Small intestine (tissue), 7 donors: Measurements from ENCODE around the gene PRICKLE1. TPM values are rescaled to one million over a fixed set of nuclear protein-coding genes. Genes with fewer than 3 reads are reported as not detected.
A peak's percentile ranks its signal among the peaks of the same experiment; 100 is the strongest.

ENCODE experiments used
- DNase-seq, 2 donors: peaks; one replicate each; pipeline versions ENCODE4 v3.0.0 to v3.0.0-alpha.2; 2013
- FAIRE-seq: peaks from 2 replicates; lab custom pipeline; 2012; peaks lifted over from hg19 to GRCh38; lab: Jason Lieb, UNC
- H3K27ac ChIP-seq, 3 donors: one replicate each; pipeline ENCODE4 v1.5.1; 2013; ENCODE audit warnings: low read length in 2 of 3, mild to moderate bottlenecking in 2 of 3, control low read depth in 1 of 3, inconsistent platforms in 1 of 3, low read depth in 1 of 3, moderate library complexity in 1 of 3
- H3K27me3 ChIP-seq, 3 donors: one replicate each; pipeline ENCODE4 v1.6.1; 2013; ENCODE audit warnings: low read length in 3 of 3, inconsistent platforms in 1 of 3; ENCODE audit not compliant: control insufficient read depth in 3 of 3, insufficient read depth in 3 of 3
- H3K36me3 ChIP-seq, 3 donors: one replicate each; pipeline ENCODE4 v1.6.1; 2013; ENCODE audit warnings: low read length in 3 of 3, inconsistent platforms in 1 of 3, low read depth in 1 of 3, mild to moderate bottlenecking in 1 of 3, moderate library complexity in 1 of 3; ENCODE audit not compliant: control insufficient read depth in 3 of 3, insufficient read depth in 2 of 3
- H3K4me1 ChIP-seq, 3 donors: one replicate each; pipeline ENCODE4 v1.6.1; 2013; ENCODE audit warnings: low read length in 2 of 3, inconsistent platforms in 1 of 3, low read depth in 1 of 3, mild to moderate bottlenecking in 1 of 3, moderate library complexity in 1 of 3; ENCODE audit not compliant: control insufficient read depth in 3 of 3, insufficient read depth in 2 of 3
- H3K4me3 ChIP-seq, 3 donors: one replicate each; pipeline ENCODE4 v1.5.1; 2013; ENCODE audit warnings: low read length in 3 of 3, control low read depth in 1 of 3, inconsistent platforms in 1 of 3, low read depth in 1 of 3, mild to moderate bottlenecking in 1 of 3, moderate library complexity in 1 of 3
- H3K9me3 ChIP-seq, 2 donors: one replicate each; pipeline ENCODE4 v1.6.1; 2013; ENCODE audit warnings: low read depth in 1 of 2, low read length in 1 of 2; ENCODE audit not compliant: control insufficient read depth in 2 of 2, insufficient read depth in 1 of 2
- WGBS, 3 donors: extraction: QIAGEN DNeasy Blood & Tissue Kit; methylation state at CpG; one replicate each; pipeline ENCODE4 v1.1.7; 2013; 5-methylcytosine and 5-hydroxymethylcytosine counted together
- polyA plus RNA-seq, 4 donors: library from polyadenylated mRNA; stranded (reverse) in 3 of 4; unstranded in 1 of 4; fragments of 200-250 nt in 3 of 4; fragments of 120-200 nt in 1 of 4; gene quantifications; one replicate each; pipeline versions ENCODE4 v1.2.1 to v1.2.3, GENCODE V29; 2013
- donor health status: healthy with polysubstance abuse.
- donor health status: control.
- donor health status: control.
- donor health status: Bipolar disorder and iron deficiency.
- donor health status: healthy.

PRICKLE1 gene
- polyA plus RNA-seq, 4 donors, result 0.22 to 4.0 (median 0.82) TPM

DNA sequence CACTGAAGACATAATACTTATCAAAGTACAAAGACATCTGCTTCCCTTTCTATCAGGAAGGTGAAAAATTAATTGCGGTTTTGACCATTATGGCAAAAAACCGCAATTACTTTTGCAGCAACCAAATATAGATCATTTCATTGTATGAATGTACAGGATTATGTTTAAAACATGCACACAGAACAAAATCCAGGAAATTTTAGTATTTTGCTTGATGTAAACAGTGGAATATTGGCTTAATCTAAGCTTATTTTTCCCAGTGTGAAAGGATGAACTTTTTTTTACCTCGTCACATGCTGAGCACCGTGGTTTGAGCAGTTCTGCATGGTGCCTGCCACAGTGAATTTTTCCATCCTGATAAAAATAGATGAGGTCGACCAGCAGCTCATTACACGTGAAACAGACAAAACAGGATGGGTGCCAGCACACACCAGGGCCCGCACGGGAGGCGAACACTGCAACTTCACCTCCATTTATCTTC lies 121.2 kb downstream of the PRICKLE1 start:
- no peak for DNase-seq

DNA sequence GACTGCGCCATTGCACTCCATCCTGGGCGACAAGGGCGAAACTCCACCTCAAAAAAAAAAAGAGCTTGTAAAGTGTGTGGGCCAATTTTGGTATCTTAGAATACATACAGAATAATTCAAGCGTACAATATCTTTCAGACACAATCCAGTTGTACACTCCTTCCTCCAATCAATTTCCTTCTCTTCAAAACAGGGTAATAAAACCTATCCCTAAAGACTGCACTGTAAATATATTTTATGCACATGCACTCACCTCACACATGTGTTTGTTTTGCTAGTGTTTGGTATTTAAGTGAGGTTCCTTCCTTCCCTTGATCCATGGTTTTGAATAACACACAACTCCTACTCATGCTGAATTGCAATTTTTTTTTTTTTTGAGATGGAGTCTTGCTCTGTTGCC lies 125.9 kb downstream of the PRICKLE1 start:
- FAIRE-seq (no peak), DNase-seq (no peak)
- Histone ChIP-seq H3K9me3 (no peaks in the 10 kb centered on the region), H3K27me3 (no peaks in the 10 kb centered on the region), H3K36me3 (peaks cover 0 to 13% (median 2%) of the 10 kb centered on the region in 3 donors), H3K4me3 (no peak overlapping the region), H3K4me1 (no peaks in the 10 kb centered on the region), H3K27ac (no peak overlapping the region)
- 94 to 96% (median 95%) methylated on average over 4 of the region's 4 CpGs for WGBS, 3 donors

More for the DNA sequence above, 121.2 kb downstream of the PRICKLE1 start:
- Histone ChIP-seq H3K36me3 (peaks cover 0 to 10% (median 2%) of the 10 kb centered on the region in 3 donors), H3K4me3 (no peak overlapping the region), H3K27me3 (no peaks in the 10 kb centered on the region), H3K9me3 (no peaks in the 10 kb centered on the region), H3K27ac (peak overlapping the region in 1 of 3 donors; percentile 27), H3K4me1 (peaks cover 0 to 3% (median 0%) of the 10 kb centered on the region in 3 donors)
- FAIRE-seq, result no peak
- 55 to 77% (median 64%) methylated on average over 9 of the region's 9 CpGs for WGBS, 3 donors

DNA sequence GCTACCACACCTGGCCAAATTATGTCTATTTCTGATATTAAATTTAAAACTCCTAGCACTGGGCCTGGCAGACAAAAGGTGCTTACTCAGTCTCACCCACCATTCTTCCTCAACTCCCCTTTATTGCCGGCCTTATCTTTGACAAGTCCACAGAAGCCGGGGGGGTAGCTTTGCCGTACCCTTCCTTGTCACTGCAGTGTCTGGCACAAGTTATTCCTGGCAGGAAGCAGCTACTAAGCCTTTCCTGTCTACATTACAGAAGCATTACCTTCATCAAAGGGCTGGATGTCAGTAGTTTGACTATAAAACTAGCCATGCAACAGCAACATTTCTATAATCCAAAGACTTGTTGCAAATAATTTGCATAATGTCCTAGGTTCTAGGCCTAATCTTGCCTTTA lies 127.1 kb downstream of the PRICKLE1 start:
- Histone ChIP-seq H3K27me3 (no peaks in the 10 kb centered on the region), H3K4me1 (no peaks in the 10 kb centered on the region), H3K36me3 (peaks cover 0 to 13% (median 2%) of the 10 kb centered on the region in 3 donors), H3K27ac (no peak overlapping the region), H3K4me3 (no peak overlapping the region), H3K9me3 (no peaks in the 10 kb centered on the region)
- 19 to 48% (median 44%) methylated on average over 3 of the region's 3 CpGs for WGBS, 3 donors
- no peak for DNase-seq
- FAIRE-seq, result no peak

DNA sequence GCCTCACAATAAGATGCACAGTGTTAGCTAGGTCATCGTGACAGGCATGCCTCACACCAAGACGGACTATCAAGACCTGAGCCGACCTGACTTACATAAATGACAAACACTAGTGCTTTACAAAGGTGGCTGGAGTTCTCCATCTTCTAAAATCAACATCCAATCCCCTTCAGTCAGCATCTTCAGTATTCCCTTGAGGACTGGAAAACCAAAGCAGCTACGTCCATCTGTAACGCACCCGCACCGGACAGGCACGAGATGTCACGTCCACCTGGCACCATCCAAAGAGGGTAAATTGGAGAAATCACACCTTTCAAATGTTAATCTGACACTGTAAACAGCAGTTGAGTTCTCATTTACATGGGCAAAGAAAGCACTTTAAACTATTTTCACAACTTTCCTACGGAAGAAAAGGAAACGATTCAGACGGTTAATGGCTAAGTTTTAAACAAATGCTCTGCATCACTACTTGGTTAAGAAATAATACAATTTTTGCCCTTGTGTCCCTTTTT lies 130.2 kb downstream of the PRICKLE1 start:
- no peak for FAIRE-seq
- H3K27me3 ChIP-seq, result no peaks in the 10 kb centered on the region
- DNase-seq, result no peak

DNA sequence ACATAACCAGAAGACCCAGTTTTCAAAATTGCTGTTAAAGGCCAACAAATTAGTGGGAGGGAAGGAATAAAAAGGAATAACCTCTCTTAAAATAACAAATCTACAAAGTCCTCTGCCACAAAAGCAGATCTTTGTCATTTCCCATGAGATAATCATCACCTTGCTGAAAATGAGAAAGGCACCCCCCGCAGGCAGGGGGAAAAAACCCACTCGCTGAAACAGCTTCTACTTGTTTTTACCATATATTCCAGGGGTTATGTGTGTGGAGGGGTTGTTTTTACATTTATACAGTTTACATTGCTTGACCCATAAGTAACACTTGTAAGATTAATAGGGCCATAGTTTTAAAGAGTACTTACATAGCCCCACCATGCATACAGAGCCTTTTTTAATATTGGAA lies 131.0 kb downstream of the PRICKLE1 start:
- Histone ChIP-seq H3K4me1 (no peaks in the 10 kb centered on the region), H3K9me3 (no peaks in the 10 kb centered on the region), H3K4me3 (no peak overlapping the region), H3K27me3 (no peaks in the 10 kb centered on the region), H3K27ac (no peak overlapping the region), H3K36me3 (peaks cover 0 to 5% (median 0%) of the 10 kb centered on the region in 3 donors)
- FAIRE-seq (no peak), DNase-seq (no peak)
- WGBS, 3 donors, result 88 to 91% (median 90%) methylated on average over 2 of the region's 2 CpGs

More for the DNA sequence above, 130.2 kb downstream of the PRICKLE1 start:
- Histone ChIP-seq H3K9me3 (no peaks in the 10 kb centered on the region), H3K4me1 (no peaks in the 10 kb centered on the region), H3K4me3 (no peak overlapping the region), H3K36me3 (peaks cover 0 to 9% (median under 1%) of the 10 kb centered on the region in 3 donors), H3K27ac (no peak overlapping the region)
- 92 to 94% (median 94%) methylated on average over 12 of the region's 12 CpGs for WGBS, 3 donors

DNA sequence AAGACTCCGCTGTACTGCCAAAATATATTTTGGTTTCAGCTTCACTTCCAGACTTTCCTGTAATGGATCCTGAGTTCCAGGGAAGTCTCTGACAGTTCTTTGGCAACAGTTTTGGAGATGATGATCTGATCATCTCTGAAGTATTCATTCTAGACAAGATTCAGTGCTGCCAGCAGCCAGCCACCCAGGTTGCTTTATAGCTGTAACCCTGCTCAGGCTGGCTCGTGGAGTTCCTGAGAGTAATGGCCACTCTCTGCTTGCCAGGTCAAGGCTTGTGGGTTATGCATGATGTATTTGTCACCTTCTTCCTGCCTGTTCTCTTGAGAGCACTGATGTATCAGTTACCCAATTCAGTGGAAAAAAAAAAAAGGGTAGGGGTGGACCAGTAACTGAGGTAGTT lies 139.3 kb downstream of the PRICKLE1 start:
- no peaks in the 10 kb centered on the region for H3K9me3 ChIP-seq
- WGBS, 3 donors, result 74 to 95% (median 82%) methylated on average over 2 of the region's 2 CpGs
- H3K4me3 ChIP-seq, result no peak overlapping the region
- no peak for FAIRE-seq
- no peaks in the 10 kb centered on the region for H3K4me1 ChIP-seq
- no peak for DNase-seq
- H3K36me3 ChIP-seq, result peaks cover 2 to 10% (median 4%) of the 10 kb centered on the region in 3 donors
- no peak overlapping the region for H3K27ac ChIP-seq
- no peaks in the 10 kb centered on the region for H3K27me3 ChIP-seq

DNA sequence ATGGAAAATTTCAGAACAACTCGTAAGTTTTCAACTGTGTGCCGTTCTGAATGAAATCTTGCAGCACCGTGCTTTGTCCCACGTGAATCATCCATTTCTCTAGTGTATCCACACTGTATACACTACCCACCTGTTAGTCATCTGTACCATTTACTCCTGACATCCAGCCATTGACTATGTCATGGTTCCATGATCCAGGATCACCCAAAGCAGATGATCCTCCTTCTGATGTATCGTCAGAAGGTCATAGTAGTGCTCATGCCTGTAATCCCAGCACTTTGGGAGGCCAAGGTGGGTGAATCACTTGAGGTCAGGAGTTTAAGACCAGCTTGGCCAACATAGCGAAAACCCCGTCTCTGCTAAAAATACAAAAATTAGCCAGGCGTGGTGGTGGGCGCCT lies 140.7 kb downstream of the PRICKLE1 start:
- Histone ChIP-seq H3K36me3 (peaks cover 5 to 10% (median 8%) of the 10 kb centered on the region in 3 donors), H3K4me1 (no peaks in the 10 kb centered on the region), H3K9me3 (peaks cover 0 to 6% of the 10 kb centered on the region in 2 donors), H3K27ac (no peak overlapping the region), H3K27me3 (no peaks in the 10 kb centered on the region), H3K4me3 (no peak overlapping the region)
- WGBS, 3 donors, result 96 to 99% (median 98%) methylated on average over 9 of the region's 9 CpGs
- FAIRE-seq, result no peak
- no peak for DNase-seq

DNA sequence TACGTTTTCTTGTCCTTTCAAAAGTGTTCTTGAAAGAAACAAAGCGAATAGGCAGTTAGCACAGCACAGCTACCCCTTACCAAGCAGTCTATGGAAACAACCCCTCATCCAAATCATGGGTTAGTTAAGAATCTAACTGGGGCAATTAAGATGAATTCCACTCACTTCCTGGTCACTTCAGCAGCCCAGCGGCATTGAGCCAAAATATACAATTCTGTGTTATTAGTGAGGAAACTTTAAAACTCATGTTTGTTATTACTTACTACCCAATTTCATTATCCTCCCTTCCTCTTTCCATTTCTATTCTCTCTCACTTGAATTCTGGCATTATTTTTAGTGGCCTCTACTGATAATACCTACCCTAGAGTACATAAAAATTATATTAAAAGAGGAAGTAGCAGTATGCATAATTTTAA lies 142.2 kb downstream of the PRICKLE1 start:
- H3K36me3 ChIP-seq, result peaks cover 5 to 18% (median 17%) of the 10 kb centered on the region in 3 donors
- no peak for FAIRE-seq
- peaks cover 0 to 11% of the 10 kb centered on the region in 2 donors for H3K9me3 ChIP-seq
- H3K27ac ChIP-seq, result no peak overlapping the region
- no peak for DNase-seq
- peaks cover 0 to 4% (median 0%) of the 10 kb centered on the region in 3 donors for H3K4me1 ChIP-seq
- WGBS, 3 donors, result 78 to 97% (median 90%) methylated on average over 3 of the region's 3 CpGs
- no peak overlapping the region for H3K4me3 ChIP-seq
- H3K27me3 ChIP-seq, result no peaks in the 10 kb centered on the region
